Hepatocyte (in vitro differentiated cells): ENCODE measurements around the gene HOXC11. TPM values are rescaled to one million over a fixed set of nuclear protein-coding genes. Genes with fewer than 3 reads are reported as not detected.
A peak's percentile ranks its signal among the peaks of the same experiment; 100 is the strongest.

Experiments
- DNase-seq: peaks from one replicate; pipeline ENCODE4 v3.0.0-alpha.2; 2016; ENCODE audit warnings: low spot score
- H2AFZ ChIP-seq: fragments of 200-600 bp; sonication (generic); 2 replicates; pipeline ENCODE4 v1.6.0; 2016; ENCODE audit warnings: antibody characterized with exemption, mild to moderate bottlenecking
- H3K27ac ChIP-seq: fragments of 200-600 bp; sonication (generic); 2 replicates; pipeline ENCODE4 v1.5.1; 2016; ENCODE audit warnings: mild to moderate bottlenecking
- H3K27me3 ChIP-seq: fragments of 200-600 bp; sonication (generic); 2 replicates; pipeline ENCODE4 v1.6.1; 2016
- H3K36me3 ChIP-seq: fragments of 200-600 bp; sonication (generic); replicated peaks from 2 replicates; pipeline ENCODE4 v1.5.1; 2016; ENCODE audit warnings: low read depth; ENCODE audit not compliant: insufficient read depth
- H3K4me1 ChIP-seq: fragments of 200-600 bp; sonication (generic); 2 replicates; pipeline ENCODE4 v1.5.1; 2016; ENCODE audit warnings: mild to moderate bottlenecking, moderate library complexity; ENCODE audit not compliant: insufficient read depth
- H3K4me2 ChIP-seq: fragments of 200-600 bp; sonication (generic); 2 replicates; pipeline ENCODE4 v1.6.0; 2016
- H3K4me3 ChIP-seq: fragments of 200-600 bp; sonication (generic); 2 replicates; pipeline ENCODE4 v1.5.1; 2016; ENCODE audit warnings: mild to moderate bottlenecking
- H3K79me2 ChIP-seq: fragments of 200-600 bp; sonication (generic); 2 replicates; pipeline ENCODE4 v1.6.0; 2017; ENCODE audit warnings: mild to moderate bottlenecking
- H3K9me2 ChIP-seq: fragments of 200-600 bp; sonication (generic); replicated peaks from 2 replicates; pipeline ENCODE4 v1.6.0; 2017; ENCODE audit warnings: mild to moderate bottlenecking; ENCODE audit not compliant: insufficient read depth
- H3K9me3 ChIP-seq: fragments of 200-600 bp; sonication (generic); 2 replicates; pipeline ENCODE4 v1.5.1; 2016; ENCODE audit warnings: low read depth, mild to moderate bottlenecking
- H4K20me1 ChIP-seq: fragments of 200-600 bp; sonication (generic); 2 replicates; pipeline ENCODE4 v1.6.0; 2016; ENCODE audit warnings: mild to moderate bottlenecking; ENCODE audit not compliant: insufficient read depth, poor library complexity, severe bottlenecking
- EZH2 ChIP-seq: fragments of 200-600 bp; sonication (generic); IDR thresholded peaks from 2 replicates; pipeline ENCODE4 v1.6.1; 2016; ENCODE audit warnings: antibody characterized with exemption, mild to moderate bottlenecking, borderline replicate concordance
- EZH2phosphoT487 ChIP-seq: fragments of 200-600 bp; sonication (generic); IDR thresholded peaks from one replicate; pipeline ENCODE4 v1.6.1; 2018; ENCODE audit warnings: antibody characterized with exemption, mild to moderate bottlenecking, low read depth, moderate library complexity; ENCODE audit not compliant: unreplicated experiment, severe bottlenecking
- WGBS: methylation state at CpG from one replicate; pipeline ENCODE4 v1.1.6; 2016; ENCODE audit warnings: low lambda C conversion rate; ENCODE audit errors: missing lambda C conversion rate; 5-methylcytosine and 5-hydroxymethylcytosine counted together
- polyA plus RNA-seq: library from polyadenylated mRNA; unstranded; fragments of >200 nt; fragmentation: Nextera tagmentation; extraction: Ambion mirVana; gene quantifications from 2 replicates; pipeline ENCODE4 v1.2.1, GENCODE V29; 2016
- total RNA-seq: library from RNA; depleted of rRNA; stranded (reverse); fragments of >200 nt; gene quantifications from 2 replicates; pipeline ENCODE4 v1.2.3, GENCODE V29; 2014
- TF ChIP-seq, protein P1 (sequence below): fragments of 200-600 bp; sonication (generic); IDR thresholded peaks from 2 replicates; pipeline ENCODE4 v1.5.1; 2016; ENCODE audit warnings: antibody characterized with exemption, mild to moderate bottlenecking; ENCODE audit not compliant: poor library complexity

HOXC11 gene
- total and polyA plus RNA-seq, 2 experiments from 2014 or later = 0.63 to 1.3 TPM

- Histone ChIP-seq H3K27ac (no peak overlapping the region), H3K27me3 (peaks cover 100% of the 10 kb centered on the region), H3K4me2 (no peak overlapping the region), H3K4me3 (no peak overlapping the region), H3K79me2 (no peaks in the 10 kb centered on the region), H3K9me3 (no peaks in the 10 kb centered on the region), H3K4me1 (no peaks in the 10 kb centered on the region), H4K20me1 (no peaks in the 10 kb centered on the region), H3K9me2 (no peaks in the 10 kb centered on the region), H3K36me3 (no peaks in the 10 kb centered on the region), H2AFZ (no peak overlapping the region)
- DNase-seq = no peak
- TF ChIP-seq EZH2 = peak; percentile 47
- TF ChIP-seq, protein P1, sequence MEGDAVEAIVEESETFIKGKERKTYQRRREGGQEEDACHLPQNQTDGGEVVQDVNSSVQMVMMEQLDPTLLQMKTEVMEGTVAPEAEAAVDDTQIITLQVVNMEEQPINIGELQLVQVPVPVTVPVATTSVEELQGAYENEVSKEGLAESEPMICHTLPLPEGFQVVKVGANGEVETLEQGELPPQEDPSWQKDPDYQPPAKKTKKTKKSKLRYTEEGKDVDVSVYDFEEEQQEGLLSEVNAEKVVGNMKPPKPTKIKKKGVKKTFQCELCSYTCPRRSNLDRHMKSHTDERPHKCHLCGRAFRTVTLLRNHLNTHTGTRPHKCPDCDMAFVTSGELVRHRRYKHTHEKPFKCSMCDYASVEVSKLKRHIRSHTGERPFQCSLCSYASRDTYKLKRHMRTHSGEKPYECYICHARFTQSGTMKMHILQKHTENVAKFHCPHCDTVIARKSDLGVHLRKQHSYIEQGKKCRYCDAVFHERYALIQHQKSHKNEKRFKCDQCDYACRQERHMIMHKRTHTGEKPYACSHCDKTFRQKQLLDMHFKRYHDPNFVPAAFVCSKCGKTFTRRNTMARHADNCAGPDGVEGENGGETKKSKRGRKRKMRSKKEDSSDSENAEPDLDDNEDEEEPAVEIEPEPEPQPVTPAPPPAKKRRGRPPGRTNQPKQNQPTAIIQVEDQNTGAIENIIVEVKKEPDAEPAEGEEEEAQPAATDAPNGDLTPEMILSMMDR = no peak
- TF ChIP-seq EZH2phosphoT487 = peak; percentile 39
- 14% methylated on average over 31 of the region's 31 CpGs for WGBS
Observed at GRCh38 chr12:53928054-53928835, 44.7 kb upstream of the HOXC11 start.

DNA sequence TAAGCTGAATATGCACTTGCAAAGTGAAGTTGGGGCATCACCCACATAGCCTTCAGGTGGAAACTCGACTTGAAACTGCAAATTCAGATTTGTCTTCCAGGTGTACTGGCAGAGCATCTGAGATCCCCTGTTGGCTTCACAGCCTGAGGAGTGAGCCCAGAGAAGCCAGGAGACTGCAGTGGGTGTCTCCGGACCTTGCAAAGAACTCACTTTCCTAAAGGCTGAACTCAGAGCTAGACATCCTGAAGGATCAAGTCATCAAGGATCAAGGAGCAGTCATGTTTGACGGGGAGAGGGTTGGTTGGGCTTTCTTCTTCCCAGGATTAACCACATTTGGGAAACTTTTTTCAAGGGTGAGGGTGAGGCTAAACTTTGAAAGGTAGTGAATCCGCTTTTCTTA, 43.4 kb upstream of the HOXC11 start:
- H3K9me3 ChIP-seq = no peaks in the 10 kb centered on the region
- no peaks in the 10 kb centered on the region for H3K36me3 ChIP-seq
- no peak overlapping the region for H2AFZ ChIP-seq
- no peaks in the 10 kb centered on the region for H3K79me2 ChIP-seq
- H4K20me1 ChIP-seq = no peaks in the 10 kb centered on the region
- no peak overlapping the region for H3K27ac ChIP-seq
- no peaks in the 10 kb centered on the region for H3K9me2 ChIP-seq
- WGBS = 38% methylated on average over 4 of the region's 4 CpGs
- H3K4me3 ChIP-seq = no peak overlapping the region
- H3K27me3 ChIP-seq = peaks cover 100% of the 10 kb centered on the region
- H3K4me1 ChIP-seq = no peaks in the 10 kb centered on the region
- H3K4me2 ChIP-seq = no peak overlapping the region
- TF ChIP-seq EZH2phosphoT487 = no peak
- TF ChIP-seq EZH2 = no peak
- TF ChIP-seq, protein P1 = no peak
- no peak for DNase-seq

DNA sequence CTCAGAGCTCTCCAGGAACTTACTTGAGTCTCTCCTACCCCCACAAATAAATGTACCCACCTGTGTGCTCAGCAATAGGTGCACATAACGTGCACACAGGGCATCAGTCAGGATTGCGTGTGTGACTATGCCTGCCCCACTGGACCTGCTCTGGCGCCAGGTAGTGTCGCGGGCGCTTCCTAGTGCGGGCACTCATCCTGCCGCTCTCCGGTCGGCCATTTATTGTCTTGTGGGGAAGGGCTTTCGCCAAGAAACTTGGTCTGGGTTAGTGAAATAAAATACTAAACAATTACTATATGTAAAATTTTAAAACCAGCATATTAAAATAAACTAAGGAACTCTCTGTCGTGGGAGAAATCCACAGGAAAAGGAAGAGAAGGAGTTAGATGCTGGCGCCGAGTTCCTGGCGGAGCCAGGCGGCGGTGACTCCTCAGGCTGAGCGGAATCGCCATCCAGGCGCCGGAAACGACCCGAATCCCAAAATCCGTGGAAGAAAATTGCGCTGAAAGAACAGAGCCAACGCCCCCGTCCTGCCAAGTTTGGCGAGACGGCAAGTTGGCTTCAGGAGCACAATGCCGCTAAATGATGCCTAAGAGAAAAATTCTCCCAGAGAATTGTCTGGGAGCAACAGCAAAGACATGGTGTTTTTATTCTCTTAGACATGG, 42.2 kb upstream of the HOXC11 start:
- Histone ChIP-seq H3K36me3 (no peaks in the 10 kb centered on the region), H3K27ac (no peak overlapping the region), H3K79me2 (no peaks in the 10 kb centered on the region), H3K4me3 (no peak overlapping the region), H3K4me1 (no peaks in the 10 kb centered on the region), H3K27me3 (peaks cover 100% of the 10 kb centered on the region), H2AFZ (peak overlapping the region; percentile 24), H4K20me1 (no peaks in the 10 kb centered on the region), H3K9me2 (no peaks in the 10 kb centered on the region), H3K4me2 (no peak overlapping the region), H3K9me3 (no peaks in the 10 kb centered on the region)
- DNase-seq = no peak
- WGBS = 17% methylated on average over 30 of the region's 30 CpGs
- TF ChIP-seq EZH2 (peak; percentile 65), EZH2phosphoT487 (peak; percentile 81)
- TF ChIP-seq, protein P1 = no peak
